ENCODE measurements around the gene ZFAND3.

- TF ChIP-seq CTCF (optimal IDR thresholded peaks at IDR 0.05 in 1 of 3, IDR thresholded peaks at IDR 0.05 in 1 of 3, conservative IDR thresholded peaks at IDR 0.05 in 1 of 3; ENCODE audit: extremely low read depth in 1 of 3, insufficient read depth in 2 of 3, low read length in 3 of 3) (no peak), EZH2 (IDR thresholded peaks at IDR 0.05; ENCODE audit: low read length) (no peak)
These were observed 291.0 kb downstream of the ZFAND3 start for GRCh38 chr6:38110481-38110971.

Data from keratinocyte (primary cell).